SU-DHL-6 (cell line): ENCODE results near the gene HDAC3.

Source experiments
- H2AFZ ChIP-seq: fragments of 200-600 bp; sonication (generic); 2 replicates; pipeline ENCODE4 v1.6.1; 2014; ENCODE audit warnings: low read depth, mild to moderate bottlenecking, moderate library complexity, mixed read lengths, antibody characterized with exemption, low read length; ENCODE audit not compliant: severe bottlenecking
- H3F3A ChIP-seq: fragments of 200-600 bp; shearing (Covaris generic); 2 replicates; pipeline ENCODE4 v1.6.0; 2016; ENCODE audit warnings: antibody characterized with exemption, mild to moderate bottlenecking; ENCODE audit not compliant: insufficient read depth
- H3K27ac ChIP-seq: fragments of 200-600 bp; sonication (generic); 2 replicates; pipeline ENCODE4 v1.5.1; 2016; ENCODE audit warnings: low read depth, mild to moderate bottlenecking, low read length, moderate library complexity, mixed read lengths
- H3K27me3 ChIP-seq: fragments of 200-600 bp; sonication (generic), shearing (Covaris generic); 2 replicates; pipeline ENCODE4 v1.6.0; 2014; ENCODE audit warnings: mild to moderate bottlenecking, low read length
- H3K36me3 ChIP-seq: fragments of 200-600 bp; sonication (generic); 2 replicates; pipeline ENCODE4 v1.6.1; 2014; ENCODE audit warnings: mild to moderate bottlenecking, low read length, mixed read lengths
- H3K4me2 ChIP-seq: fragments of 300-600, 200-600 bp; shearing (Covaris generic), sonication (generic); 2 replicates; pipeline ENCODE4 v1.6.0; 2014; ENCODE audit warnings: low read length, low read depth, mild to moderate bottlenecking; ENCODE audit not compliant: poor library complexity, severe bottlenecking
- H3K4me3 ChIP-seq: fragments of 200-600 bp; sonication (generic); 2 replicates; pipeline ENCODE4 v1.5.1; 2014; ENCODE audit warnings: antibody characterized with exemption, low read length, mild to moderate bottlenecking, mixed read lengths; ENCODE audit not compliant: insufficient read depth, poor library complexity, severe bottlenecking
- H3K79me2 ChIP-seq: fragments of 200-600 bp; sonication (generic); 2 replicates; pipeline ENCODE4 v1.6.1; 2014; ENCODE audit warnings: mild to moderate bottlenecking, low read length, moderate library complexity; ENCODE audit not compliant: insufficient read depth
- H3K9ac ChIP-seq: fragments of 200-600 bp; sonication (generic); 2 replicates; pipeline ENCODE4 v1.7.0; 2014; ENCODE audit warnings: mild to moderate bottlenecking, low read length
- H3K9me2 ChIP-seq: fragments of 200-600 bp; sonication (generic); replicated peaks from 2 replicates; pipeline ENCODE4 v1.6.1; 2014; ENCODE audit warnings: low read length; ENCODE audit not compliant: insufficient read depth
- H3K9me3 ChIP-seq: fragments of 200-600 bp; sonication (generic); 2 replicates; pipeline ENCODE4 v1.6.1; 2014; ENCODE audit warnings: low read length, mixed read lengths; ENCODE audit not compliant: insufficient read depth
- H4K20me1 ChIP-seq: fragments of 200-600 bp; sonication (generic); 2 replicates; pipeline ENCODE4 v1.6.1; 2014; ENCODE audit warnings: low read depth, mild to moderate bottlenecking, antibody characterized with exemption, low read length, moderate library complexity, mixed read lengths
- CTCF ChIP-seq: fragments of 200-600 bp; sonication (generic); IDR thresholded peaks from one replicate; pipeline ENCODE4 v1.5.1; 2017; ENCODE audit warnings: antibody characterized with exemption, mild to moderate bottlenecking, low read length, moderate library complexity; ENCODE audit not compliant: insufficient read depth, poor library complexity, severe bottlenecking
- EZH2phosphoT487 ChIP-seq: fragments of 200-600 bp; sonication (generic), shearing (Covaris generic); conservative IDR thresholded peaks from 2 replicates; pipeline ENCODE4 v1.6.1; 2018; ENCODE audit warnings: mild to moderate bottlenecking, antibody characterized with exemption, low read length, moderate library complexity, mixed read lengths

The HDAC3 gene

GRCh38 chr5:141632650-141633049, 4.0 kb downstream of the HDAC3 start:
- Histone ChIP-seq H3K27me3 (no peaks in the 10 kb centered on the region), H3K36me3 (peaks cover 23% of the 10 kb centered on the region), H3K9me2 (no peaks in the 10 kb centered on the region), H4K20me1 (peaks cover 15% of the 10 kb centered on the region), H3K27ac (no peak overlapping the region), H3K9ac (no peak overlapping the region), H3K9me3 (no peaks in the 10 kb centered on the region), H3F3A (no peaks in the 10 kb centered on the region), H3K4me2 (no peak overlapping the region), H3K4me3 (no peak overlapping the region), H2AFZ (no peak overlapping the region), H3K79me2 (peaks cover 71% of the 10 kb centered on the region)
- TF ChIP-seq EZH2phosphoT487: no peak
- no peak for TF ChIP-seq CTCF

GRCh38 chr5:141630570-141631140, 6.0 kb downstream of the HDAC3 start:
- Histone ChIP-seq H3K36me3 (peaks cover 33% of the 10 kb centered on the region), H3F3A (no peaks in the 10 kb centered on the region), H3K9me2 (no peaks in the 10 kb centered on the region), H3K79me2 (peaks cover 59% of the 10 kb centered on the region), H3K9me3 (no peaks in the 10 kb centered on the region), H3K9ac (no peak overlapping the region), H3K27me3 (no peaks in the 10 kb centered on the region), H3K4me3 (no peak overlapping the region), H2AFZ (no peak overlapping the region), H3K4me2 (no peak overlapping the region), H3K27ac (no peak overlapping the region), H4K20me1 (peaks cover 10% of the 10 kb centered on the region)
- TF ChIP-seq EZH2phosphoT487: no peak
- no peak for TF ChIP-seq CTCF

- no peak overlapping the region for H3K4me3 ChIP-seq
- H2AFZ ChIP-seq: no peak overlapping the region
- H3K27ac ChIP-seq: no peak overlapping the region
- H3K4me2 ChIP-seq: no peak overlapping the region
- H3K27me3 ChIP-seq: no peaks in the 10 kb centered on the region
- no peaks in the 10 kb centered on the region for H3K9me2 ChIP-seq
- no peaks in the 10 kb centered on the region for H3K9me3 ChIP-seq
- TF ChIP-seq CTCF: no peak
- no peak for TF ChIP-seq EZH2phosphoT487
- no peak overlapping the region for H3K9ac ChIP-seq
- H3F3A ChIP-seq: no peaks in the 10 kb centered on the region
- peaks cover 3% of the 10 kb centered on the region for H4K20me1 ChIP-seq
- H3K79me2 ChIP-seq: peaks cover 36% of the 10 kb centered on the region
- H3K36me3 ChIP-seq: peaks cover 44% of the 10 kb centered on the region
Observed at GRCh38 chr5:141628175-141628788, 8.4 kb downstream of the HDAC3 start.
